Body of pancreas (tissue), 4 donors: ENCODE data around the gene C16orf78.

ENCODE experiments used
- POLR2A ChIP-seq, 3 donors: fragments of 450-650 bp; IDR thresholded peaks; one replicate each; pipeline ENCODE4 v1.6.1; 2016; ENCODE audit warnings: antibody characterized with exemption in 3 of 3, mild to moderate bottlenecking in 2 of 3
- TF ChIP-seq, protein P1 (sequence below), 7 experiments: fragments of 450-650 bp in 4 of 7; fragments of 200-600 bp in 3 of 7; sonication (generic) in 3 of 7; IDR thresholded peaks; one replicate each; pipeline ENCODE4 v1.5.1; 2016 to 2019; ENCODE audit warnings: antibody characterized with exemption in 7 of 7

DNA sequence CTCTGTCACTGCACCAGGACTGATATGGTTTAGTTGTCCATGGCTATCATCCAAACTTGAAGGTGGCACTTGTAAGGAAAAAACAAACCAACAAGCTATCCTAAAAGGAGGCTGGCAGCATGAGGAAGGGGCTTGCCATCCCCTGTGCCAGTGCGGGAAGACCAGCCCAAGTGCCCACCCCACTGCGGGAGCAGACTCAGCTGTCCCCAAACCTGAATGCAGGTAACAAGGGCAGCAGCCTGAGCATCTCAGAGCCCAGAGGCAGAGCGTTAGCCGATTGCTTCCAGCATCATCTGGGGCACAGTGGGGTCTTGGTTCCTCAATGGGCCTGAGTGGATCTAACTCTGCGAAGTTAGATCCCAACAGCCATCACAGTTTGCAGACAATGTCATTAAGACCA is 29.2 kb upstream of the C16orf78 start:
- TF ChIP-seq, protein P1, sequence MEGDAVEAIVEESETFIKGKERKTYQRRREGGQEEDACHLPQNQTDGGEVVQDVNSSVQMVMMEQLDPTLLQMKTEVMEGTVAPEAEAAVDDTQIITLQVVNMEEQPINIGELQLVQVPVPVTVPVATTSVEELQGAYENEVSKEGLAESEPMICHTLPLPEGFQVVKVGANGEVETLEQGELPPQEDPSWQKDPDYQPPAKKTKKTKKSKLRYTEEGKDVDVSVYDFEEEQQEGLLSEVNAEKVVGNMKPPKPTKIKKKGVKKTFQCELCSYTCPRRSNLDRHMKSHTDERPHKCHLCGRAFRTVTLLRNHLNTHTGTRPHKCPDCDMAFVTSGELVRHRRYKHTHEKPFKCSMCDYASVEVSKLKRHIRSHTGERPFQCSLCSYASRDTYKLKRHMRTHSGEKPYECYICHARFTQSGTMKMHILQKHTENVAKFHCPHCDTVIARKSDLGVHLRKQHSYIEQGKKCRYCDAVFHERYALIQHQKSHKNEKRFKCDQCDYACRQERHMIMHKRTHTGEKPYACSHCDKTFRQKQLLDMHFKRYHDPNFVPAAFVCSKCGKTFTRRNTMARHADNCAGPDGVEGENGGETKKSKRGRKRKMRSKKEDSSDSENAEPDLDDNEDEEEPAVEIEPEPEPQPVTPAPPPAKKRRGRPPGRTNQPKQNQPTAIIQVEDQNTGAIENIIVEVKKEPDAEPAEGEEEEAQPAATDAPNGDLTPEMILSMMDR (IDR thresholded peaks at IDR 0.05), result no peak
- no peak for TF ChIP-seq POLR2A (IDR thresholded peaks at IDR 0.05)
